ENCODE results near the gene HS3ST4. TPM values are rescaled to one million over a fixed set of nuclear protein-coding genes. Genes with fewer than 3 reads are reported as not detected.

Gene HS3ST4
- total RNA-seq, 2 experiments from 2014 or later: not detected

- H3K4me1 Mint-ChIP-seq (ENCODE audit: low read depth): no peaks in the 10 kb centered on the region
- no peaks in the 10 kb centered on the region for H3K27me3 Mint-ChIP-seq (ENCODE audit: low read depth)
- ChIA-PET POLR2A (no interaction called here), CTCF (no interaction called here)
- no peaks in the 10 kb centered on the region for H3K36me3 Mint-ChIP-seq (ENCODE audit: low read depth)
- ATAC-seq (no peak), DNase-seq (no peak)
- H3K27ac Mint-ChIP-seq: no peak overlapping the region
- no peak overlapping the region for H3K4me3 Mint-ChIP-seq
- no peaks in the 10 kb centered on the region for H3K9me3 Mint-ChIP-seq (ENCODE audit: insufficient read depth)
Measured at GRCh38 chr16:26111900-26112299, 420.1 kb downstream of the HS3ST4 start.

GRCh38 chr16:26118575-26118974 lies 426.8 kb downstream of the HS3ST4 start:
- ChIA-PET CTCF (no interaction called here), POLR2A (no interaction called here)
- H3K27me3 Mint-ChIP-seq (ENCODE audit: low read depth): no peaks in the 10 kb centered on the region
- no peak overlapping the region for H3K27ac Mint-ChIP-seq
- H3K4me1 Mint-ChIP-seq (ENCODE audit: low read depth): no peaks in the 10 kb centered on the region
- ATAC-seq (no peak), DNase-seq (no peak)
- H3K4me3 Mint-ChIP-seq: no peak overlapping the region
- no peaks in the 10 kb centered on the region for H3K9me3 Mint-ChIP-seq (ENCODE audit: insufficient read depth)
- H3K36me3 Mint-ChIP-seq (ENCODE audit: low read depth): no peaks in the 10 kb centered on the region

- DNase-seq (no peak), ATAC-seq (no peak)
- Mint-ChIP-seq H3K4me3 (no peak overlapping the region), H3K27me3 (ENCODE audit: low read depth) (no peaks in the 10 kb centered on the region), H3K9me3 (ENCODE audit: insufficient read depth) (no peaks in the 10 kb centered on the region), H3K27ac (no peak overlapping the region), H3K4me1 (ENCODE audit: low read depth) (no peaks in the 10 kb centered on the region), H3K36me3 (ENCODE audit: low read depth) (no peaks in the 10 kb centered on the region)
- POLR2A ChIA-PET: no interaction called here
- CTCF ChIA-PET: no interaction called here
Measured at GRCh38 chr16:26120729-26121128, 429.0 kb downstream of the HS3ST4 start.

DNA sequence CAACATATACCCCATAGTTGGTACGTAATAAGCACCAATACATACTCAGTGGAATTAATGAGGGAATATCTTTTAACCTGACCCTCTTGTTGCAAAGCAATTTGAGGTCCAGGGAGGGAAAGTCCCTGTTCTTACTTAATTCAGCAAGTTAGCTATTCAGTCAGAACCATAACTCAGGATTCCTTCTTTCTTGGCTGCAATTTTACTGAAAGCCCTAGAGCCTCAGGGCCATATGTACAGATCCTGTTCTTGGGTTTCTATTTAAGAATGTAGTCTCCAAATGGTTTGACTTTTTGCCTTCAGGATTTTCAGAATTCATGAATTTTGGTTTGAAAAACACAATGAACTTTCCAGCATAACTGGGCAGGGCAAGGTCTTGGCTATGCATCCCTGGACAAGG lies 436.5 kb downstream of the HS3ST4 start:
- Mint-ChIP-seq H3K4me1 (ENCODE audit: low read depth) (no peaks in the 10 kb centered on the region), H3K36me3 (ENCODE audit: low read depth) (no peaks in the 10 kb centered on the region), H3K27me3 (ENCODE audit: low read depth) (no peaks in the 10 kb centered on the region), H3K9me3 (ENCODE audit: insufficient read depth) (no peaks in the 10 kb centered on the region), H3K4me3 (no peak overlapping the region), H3K27ac (no peak overlapping the region)
- ChIA-PET CTCF (no interaction called here), POLR2A (no interaction called here)
- DNase-seq (no peak), ATAC-seq (no peak)

DNA sequence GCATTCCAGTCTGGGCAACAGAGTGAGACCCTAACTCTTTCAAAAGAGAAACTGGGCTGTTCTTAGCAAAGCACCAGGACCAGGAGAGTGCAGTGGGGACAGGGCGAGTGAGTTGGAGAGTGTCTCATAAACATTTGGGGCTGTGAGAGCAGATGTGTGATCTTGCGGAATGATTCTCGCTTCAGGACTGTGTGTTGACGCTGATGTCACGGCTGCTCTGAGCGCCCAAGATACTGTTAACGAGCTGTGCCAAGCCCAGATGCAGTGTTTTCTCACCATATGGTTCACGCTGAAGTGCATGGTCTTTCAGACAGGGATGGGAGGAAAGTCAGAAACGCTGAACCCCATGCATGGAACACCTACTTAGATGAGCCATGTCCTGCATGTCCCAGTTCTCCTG lies 438.2 kb downstream of the HS3ST4 start:
- Mint-ChIP-seq H3K4me3 (no peak overlapping the region), H3K9me3 (ENCODE audit: insufficient read depth) (no peaks in the 10 kb centered on the region), H3K36me3 (ENCODE audit: low read depth) (no peaks in the 10 kb centered on the region), H3K27me3 (ENCODE audit: low read depth) (no peaks in the 10 kb centered on the region), H3K27ac (no peak overlapping the region), H3K4me1 (ENCODE audit: low read depth) (no peaks in the 10 kb centered on the region)
- POLR2A ChIA-PET: no interaction called here
- DNase-seq: no peak
- ATAC-seq: no peak
- CTCF ChIA-PET: no interaction called here

DNA sequence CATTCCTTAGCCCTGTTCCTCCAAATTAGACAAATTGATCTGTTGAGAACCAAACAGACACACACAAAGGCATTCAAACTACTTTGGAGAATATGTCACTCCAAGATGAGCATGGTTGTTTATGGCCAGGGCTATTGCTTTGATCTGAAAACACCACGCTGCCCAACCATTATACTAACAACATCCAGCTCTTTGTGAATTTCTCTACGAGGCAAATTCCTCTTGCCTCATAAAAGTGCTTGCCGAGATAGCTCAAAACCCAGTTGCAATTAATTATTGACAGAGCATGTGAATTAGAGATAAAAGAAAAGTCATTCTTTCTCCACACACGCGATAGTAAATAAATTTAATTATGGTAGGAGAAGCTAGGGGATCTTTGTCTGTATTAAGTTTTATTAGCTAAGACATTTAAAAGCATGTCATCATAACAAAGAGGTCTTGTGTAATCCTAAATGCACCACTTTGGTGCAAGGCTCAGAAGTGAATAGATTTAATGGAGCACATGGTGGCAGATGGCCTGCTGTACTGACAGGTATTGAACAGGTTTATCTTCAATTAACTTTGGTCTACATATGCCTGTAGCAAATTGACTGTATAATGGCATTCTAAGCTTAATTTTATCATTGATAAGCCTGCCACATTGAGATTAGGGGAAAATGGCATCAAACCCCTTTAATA lies 441.8 kb downstream of the HS3ST4 start:
- POLR2A ChIA-PET: no interaction called here
- Mint-ChIP-seq H3K27me3 (ENCODE audit: low read depth) (no peaks in the 10 kb centered on the region), H3K9me3 (ENCODE audit: insufficient read depth) (no peaks in the 10 kb centered on the region), H3K4me1 (ENCODE audit: low read depth) (no peaks in the 10 kb centered on the region), H3K36me3 (ENCODE audit: low read depth) (no peaks in the 10 kb centered on the region), H3K27ac (no peak overlapping the region), H3K4me3 (no peak overlapping the region)
- no peak for ATAC-seq
- DNase-seq: no peak
- CTCF ChIA-PET: no interaction called here

- ATAC-seq (no peak), DNase-seq (no peak)
- CTCF ChIA-PET: no interaction called here
- Mint-ChIP-seq H3K36me3 (ENCODE audit: low read depth) (no peaks in the 10 kb centered on the region), H3K27ac (no peak overlapping the region), H3K27me3 (ENCODE audit: low read depth) (no peaks in the 10 kb centered on the region), H3K9me3 (ENCODE audit: insufficient read depth) (no peaks in the 10 kb centered on the region), H3K4me1 (ENCODE audit: low read depth) (no peaks in the 10 kb centered on the region), H3K4me3 (no peak overlapping the region)
- POLR2A ChIA-PET: no interaction called here
Measured at GRCh38 chr16:26134588-26134987, 442.8 kb downstream of the HS3ST4 start.

- H3K4me1 Mint-ChIP-seq (ENCODE audit: low read depth): no peaks in the 10 kb centered on the region
- POLR2A ChIA-PET: no interaction called here
- H3K9me3 Mint-ChIP-seq (ENCODE audit: insufficient read depth): no peaks in the 10 kb centered on the region
- CTCF ChIA-PET: no interaction called here
- H3K27me3 Mint-ChIP-seq (ENCODE audit: low read depth): no peaks in the 10 kb centered on the region
- no peak overlapping the region for H3K4me3 Mint-ChIP-seq
- no peak overlapping the region for H3K27ac Mint-ChIP-seq
- H3K36me3 Mint-ChIP-seq (ENCODE audit: low read depth): no peaks in the 10 kb centered on the region
- ATAC-seq (no peak), DNase-seq (no peak)
Measured at GRCh38 chr16:26137956-26138355, 446.2 kb downstream of the HS3ST4 start.

- Mint-ChIP-seq H3K9me3 (ENCODE audit: insufficient read depth) (no peaks in the 10 kb centered on the region), H3K4me1 (ENCODE audit: low read depth) (no peaks in the 10 kb centered on the region), H3K27me3 (ENCODE audit: low read depth) (no peaks in the 10 kb centered on the region), H3K27ac (no peak overlapping the region), H3K4me3 (no peak overlapping the region), H3K36me3 (ENCODE audit: low read depth) (no peaks in the 10 kb centered on the region)
- POLR2A ChIA-PET: no interaction called here
- DNase-seq: no peak
- CTCF ChIA-PET: no interaction called here
- no peak for ATAC-seq
Measured at GRCh38 chr16:26139091-26139490, 447.3 kb downstream of the HS3ST4 start.

DNA sequence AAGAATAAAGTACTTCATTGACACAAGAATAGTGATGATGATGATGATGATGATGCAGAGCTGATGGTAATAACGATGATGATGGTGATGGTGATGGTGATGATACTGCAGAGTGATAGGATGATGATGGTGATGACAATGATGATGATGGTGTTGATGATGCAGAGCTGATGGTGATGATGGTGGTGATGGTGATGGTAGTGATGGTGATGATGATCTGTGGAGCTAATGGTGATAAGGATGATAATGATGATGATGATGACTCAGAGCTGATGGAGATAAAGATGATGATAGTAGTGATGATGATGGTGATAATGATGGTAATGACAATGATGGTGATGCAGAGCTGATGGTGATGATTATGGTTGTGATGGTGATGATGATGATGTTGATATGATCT lies 448.1 kb downstream of the HS3ST4 start:
- H3K4me1 Mint-ChIP-seq (ENCODE audit: low read depth): no peaks in the 10 kb centered on the region
- ATAC-seq (no peak), DNase-seq (no peak)
- H3K27me3 Mint-ChIP-seq (ENCODE audit: low read depth): no peaks in the 10 kb centered on the region
- no peak overlapping the region for H3K27ac Mint-ChIP-seq
- H3K4me3 Mint-ChIP-seq: no peak overlapping the region
- POLR2A ChIA-PET: no interaction called here
- CTCF ChIA-PET: no interaction called here
- no peaks in the 10 kb centered on the region for H3K9me3 Mint-ChIP-seq (ENCODE audit: insufficient read depth)
- H3K36me3 Mint-ChIP-seq (ENCODE audit: low read depth): no peaks in the 10 kb centered on the region

- Mint-ChIP-seq H3K27me3 (ENCODE audit: low read depth) (no peaks in the 10 kb centered on the region), H3K36me3 (ENCODE audit: low read depth) (no peaks in the 10 kb centered on the region), H3K4me1 (ENCODE audit: low read depth) (no peaks in the 10 kb centered on the region), H3K27ac (no peak overlapping the region), H3K4me3 (no peak overlapping the region), H3K9me3 (ENCODE audit: insufficient read depth) (no peaks in the 10 kb centered on the region)
- ChIA-PET POLR2A (no interaction called here), CTCF (no interaction called here)
- ATAC-seq: no peak
- DNase-seq: no peak
Measured at GRCh38 chr16:26149364-26150190, 457.8 kb downstream of the HS3ST4 start.

DNA sequence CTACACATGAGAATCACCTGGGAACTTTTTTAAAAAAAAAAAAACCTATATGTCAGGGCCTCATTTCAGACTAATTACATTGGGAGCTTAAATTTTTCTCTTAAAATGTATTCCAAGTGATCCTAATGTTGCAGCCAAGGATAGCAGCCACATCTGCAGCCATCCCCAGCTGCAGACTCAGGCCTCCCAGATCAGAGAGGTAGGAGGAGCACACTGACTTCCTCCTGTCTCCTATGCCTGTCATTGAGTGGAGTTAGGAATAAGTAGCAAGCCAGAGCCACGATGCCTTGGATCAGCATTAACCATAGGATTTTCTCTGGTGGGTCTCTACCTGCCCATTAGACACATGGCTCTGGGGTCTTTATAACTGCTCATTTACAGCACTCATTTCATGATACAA lies 463.5 kb downstream of the HS3ST4 start:
- Mint-ChIP-seq H3K9me3 (ENCODE audit: insufficient read depth) (no peaks in the 10 kb centered on the region), H3K4me1 (ENCODE audit: low read depth) (no peaks in the 10 kb centered on the region), H3K36me3 (ENCODE audit: low read depth) (no peaks in the 10 kb centered on the region), H3K27me3 (ENCODE audit: low read depth) (no peaks in the 10 kb centered on the region), H3K4me3 (no peak overlapping the region), H3K27ac (no peak overlapping the region)
- ATAC-seq (no peak), DNase-seq (no peak)
- ChIA-PET CTCF (no interaction called here), POLR2A (no interaction called here)

DNA sequence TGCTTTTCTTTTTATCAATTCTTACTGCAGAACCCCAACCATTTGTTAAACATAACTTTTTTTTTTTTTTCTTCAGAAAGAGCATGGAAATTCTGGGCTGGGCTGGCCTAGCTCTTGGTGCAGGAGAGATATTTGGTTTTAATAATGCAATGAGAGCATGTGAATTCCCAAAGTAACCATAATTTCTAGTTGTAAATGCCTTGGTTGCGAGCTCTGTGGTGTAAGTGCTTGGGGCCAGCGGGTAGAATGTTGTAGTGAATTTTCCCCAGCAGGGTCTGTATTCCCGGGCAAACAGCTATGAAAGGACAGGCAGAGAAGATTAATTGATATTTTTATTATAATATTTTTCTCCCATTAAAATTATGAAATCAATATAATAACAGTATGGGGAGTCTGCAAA lies 465.6 kb downstream of the HS3ST4 start:
- ATAC-seq (no peak), DNase-seq (no peak)
- no peaks in the 10 kb centered on the region for H3K27me3 Mint-ChIP-seq (ENCODE audit: low read depth)
- POLR2A ChIA-PET: interaction anchor here (0.6 kb wide), 1 partner anchor 35 kb away, joined by 4 read pairs; no protein-coding TSS in a partner anchor
- no peak overlapping the region for H3K4me3 Mint-ChIP-seq
- H3K9me3 Mint-ChIP-seq (ENCODE audit: insufficient read depth): no peaks in the 10 kb centered on the region
- H3K27ac Mint-ChIP-seq: no peak overlapping the region
- no peaks in the 10 kb centered on the region for H3K4me1 Mint-ChIP-seq (ENCODE audit: low read depth)
- H3K36me3 Mint-ChIP-seq (ENCODE audit: low read depth): no peaks in the 10 kb centered on the region
- CTCF ChIA-PET: interaction anchor here (0.6 kb wide), 1 partner anchor 240 kb away, joined by 3 read pairs; no protein-coding TSS in a partner anchor

All from activated CD8-positive, alpha-beta T cell treated with anti-CD3 and anti-CD28 coated beads, Interleukin-2, amount 10 ng/mL, durations not matched to agents 7 days and 5 days (primary cell).